HG02970 (cell line): ENCODE data around the gene TMSB15A.
"Not testable (repeated sequence)": the region's sequence is repeated elsewhere in the genome, so short reads cannot be mapped to it uniquely, and the experiment has no call there.

Source experiments
- ATAC-seq: cut with Tn5 transposase; IDR thresholded peaks from one replicate; pipeline ENCODE4 v1.9.1; 2021; ENCODE audit warnings: mild to moderate bottlenecking, moderate library complexity, moderate number of reproducible peaks; ENCODE audit not compliant: unreplicated experiment, low FRiP score

The TMSB15A gene

DNA sequence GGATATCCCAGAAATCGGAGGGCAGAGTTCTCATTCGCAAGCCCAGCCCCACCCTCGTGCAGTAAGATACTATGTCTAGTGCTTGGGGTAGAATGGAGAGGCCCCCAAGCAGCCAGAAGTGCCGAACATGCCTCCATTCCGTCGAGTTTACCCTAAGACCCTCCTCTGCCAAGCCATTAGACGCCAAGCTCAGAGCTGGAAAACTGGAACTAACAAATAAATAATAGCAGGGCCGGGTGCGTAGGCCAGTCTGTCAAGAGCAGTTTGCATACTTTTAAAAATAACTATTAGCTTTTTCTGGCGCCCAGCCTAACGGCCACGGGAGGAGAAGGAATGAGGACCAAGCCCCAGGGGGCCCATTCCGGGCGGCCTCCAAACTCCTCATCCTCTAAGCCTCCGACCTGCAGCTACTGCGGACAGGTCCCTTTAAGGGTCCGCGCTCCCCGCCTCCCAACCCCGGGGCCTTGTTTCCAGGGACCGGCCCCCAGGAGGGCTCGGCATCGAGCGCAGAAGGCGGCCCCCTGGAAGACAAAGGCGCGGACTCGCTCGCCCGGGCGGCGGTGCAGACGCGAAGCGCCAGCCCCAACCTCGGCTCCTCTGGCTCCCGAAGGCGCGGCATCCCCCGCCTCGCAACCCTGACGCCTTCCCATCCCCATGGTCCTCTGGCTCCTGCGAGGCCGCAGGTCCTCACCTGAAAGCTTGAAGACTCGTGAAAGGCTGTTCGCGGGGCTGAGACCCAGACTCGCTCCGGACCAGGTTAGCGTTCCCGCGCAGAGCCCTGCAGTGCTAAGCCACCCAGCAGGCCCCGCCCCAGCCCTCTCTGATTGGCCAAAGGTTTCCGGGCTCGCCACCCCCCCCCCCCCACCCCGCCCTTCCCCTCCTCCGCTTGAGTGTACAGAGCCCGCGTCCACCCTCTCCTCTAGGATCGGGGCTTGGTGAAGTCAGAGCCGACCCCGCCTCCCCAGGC, at the start of gene TMSB15A:
TSS of gene TMSB15A (minus strand) at position 765 of the 967 bp plus-strand sequence.
- ATAC-seq = no peak

DNA sequence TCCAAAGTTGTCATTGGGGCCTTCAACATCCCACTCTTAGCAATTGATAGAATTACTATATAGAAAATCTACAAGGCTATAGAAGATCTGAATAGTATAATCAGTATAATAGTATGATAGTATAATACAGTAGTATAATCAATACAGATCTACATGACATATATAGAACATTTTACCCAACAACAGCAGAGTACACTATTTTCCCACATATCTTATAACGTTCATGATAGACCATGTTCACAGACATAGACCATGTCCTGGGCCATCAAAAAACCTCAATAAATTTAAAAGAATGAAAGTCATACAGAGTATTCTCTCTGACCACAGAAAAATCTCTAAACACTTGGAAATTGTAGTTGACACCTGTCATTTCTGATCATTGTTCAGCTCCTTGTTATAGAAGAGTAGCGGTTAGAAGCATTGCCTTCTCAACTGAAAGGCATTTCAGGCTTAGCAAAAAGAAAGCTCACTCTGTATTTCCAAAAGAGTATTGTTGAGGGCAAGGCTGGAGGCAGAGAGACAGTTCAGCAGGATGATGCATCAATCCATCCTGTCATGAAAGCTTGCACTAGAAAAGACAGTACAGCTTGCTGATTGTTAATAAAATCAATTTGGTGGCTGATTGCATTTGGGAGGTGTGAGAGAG, 44.0 kb upstream of the TMSB15A start:
- no peak for ATAC-seq

DNA sequence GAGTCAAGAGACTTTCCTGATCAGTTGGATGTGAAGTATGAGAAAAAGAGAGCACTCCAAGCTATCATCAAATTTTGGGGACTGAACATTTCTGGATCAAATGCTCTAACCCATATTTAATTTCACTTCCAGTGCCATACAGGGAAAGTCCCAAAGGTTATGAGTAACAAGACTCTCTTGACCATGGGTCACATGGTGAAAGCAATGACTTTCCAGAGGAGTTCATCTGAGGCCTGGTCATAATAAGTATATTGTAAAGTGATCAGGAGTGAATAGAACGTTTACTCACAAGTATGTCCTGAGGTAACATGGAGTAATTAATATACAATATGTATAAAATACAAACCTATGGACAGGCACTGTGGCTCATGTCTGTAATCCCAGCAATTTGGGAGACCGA, 42.1 kb upstream of the TMSB15A start:
- ATAC-seq = no peak

DNA sequence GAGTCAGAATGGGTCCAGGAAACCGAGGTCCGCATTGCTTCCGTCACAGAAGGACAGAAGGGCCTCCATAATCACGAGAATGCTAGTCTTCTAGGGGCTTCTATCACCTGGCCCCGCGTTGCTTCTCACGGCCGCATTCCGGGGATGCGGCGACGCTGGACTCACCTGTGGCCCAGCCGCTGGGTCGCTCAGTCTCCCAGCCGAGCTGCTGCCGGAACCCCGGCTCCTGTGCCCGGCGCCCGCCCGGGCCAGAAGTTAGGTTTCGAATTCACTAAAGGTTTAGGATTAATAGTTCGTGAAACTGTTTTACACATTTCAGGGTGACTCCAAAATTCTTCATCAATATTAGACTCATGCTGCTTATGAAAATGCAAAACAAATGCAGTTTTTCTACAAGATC, 31.7 kb upstream of the TMSB15A start:
- no peak for ATAC-seq

DNA sequence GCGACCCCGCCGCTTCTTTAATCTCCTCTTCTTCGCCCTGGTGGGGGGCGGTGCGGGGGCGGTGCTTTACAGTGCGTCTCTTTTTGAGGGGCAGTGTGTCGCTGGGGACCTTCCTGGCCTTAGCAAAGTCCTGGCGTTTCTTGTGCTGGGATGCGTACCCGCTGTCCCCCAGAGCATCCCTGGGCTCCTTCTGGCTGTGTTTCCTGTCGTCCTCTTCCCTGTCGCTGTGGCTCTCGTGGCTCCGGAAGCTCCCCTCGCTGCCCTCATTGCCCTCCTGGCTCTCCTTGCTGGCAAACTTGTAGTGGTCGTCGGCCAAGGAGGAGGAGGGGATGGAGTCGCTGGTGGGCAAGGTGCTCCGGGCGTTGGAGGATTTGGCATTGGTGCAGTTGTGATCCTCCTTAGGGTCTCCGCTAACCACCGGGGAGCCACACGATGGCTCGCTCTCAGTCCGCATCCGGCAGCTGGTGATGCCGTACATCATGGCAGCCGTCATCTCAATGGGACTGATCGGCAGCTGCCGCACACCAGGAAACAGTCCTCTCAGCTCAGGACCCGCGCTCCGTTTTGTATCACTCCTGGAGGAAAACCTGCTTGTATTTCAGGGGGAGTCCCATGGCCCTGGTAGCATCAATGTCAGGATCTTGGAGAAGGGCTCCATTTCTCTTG, 30.4 kb upstream of the TMSB15A start:
- no peak for ATAC-seq

DNA sequence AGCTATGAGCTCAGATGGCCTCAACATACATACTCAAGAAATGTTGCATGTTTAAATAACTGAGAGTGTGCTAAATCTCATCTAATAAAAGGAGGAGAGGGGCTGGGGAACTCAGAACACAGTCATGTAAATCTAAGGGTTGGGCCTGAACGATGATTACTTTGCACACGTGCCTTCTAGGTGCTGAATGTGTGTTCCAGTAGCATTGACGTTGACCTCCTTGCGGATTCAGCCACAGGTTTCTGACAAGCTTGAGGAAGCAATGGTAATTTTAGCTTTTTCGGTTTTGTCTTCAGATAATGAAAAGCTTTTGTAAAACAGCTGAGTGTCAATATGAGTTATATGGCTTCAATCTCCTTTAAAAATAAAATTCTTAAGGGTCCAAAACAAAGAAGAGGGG, 29.6 kb upstream of the TMSB15A start:
- not testable (repeated sequence) for ATAC-seq

DNA sequence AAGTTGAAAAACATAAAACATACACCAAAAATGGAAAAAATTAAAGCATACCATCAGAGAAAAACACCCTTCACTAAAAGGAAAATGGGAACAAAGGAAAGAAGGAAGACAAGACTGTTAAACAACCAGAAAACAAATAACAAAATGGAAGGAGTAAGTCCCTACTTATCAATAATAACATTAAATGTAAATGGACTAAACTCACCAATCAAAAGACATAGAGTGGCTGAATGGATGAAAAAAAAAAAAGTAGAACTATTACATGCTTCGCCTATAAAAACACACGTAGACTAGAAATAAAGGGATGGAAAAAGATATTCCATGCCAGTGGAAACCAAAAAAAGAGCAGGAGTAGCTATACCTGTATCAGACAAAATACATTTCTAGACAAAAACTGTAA, 19.4 kb upstream of the TMSB15A start:
- ATAC-seq = no peak

DNA sequence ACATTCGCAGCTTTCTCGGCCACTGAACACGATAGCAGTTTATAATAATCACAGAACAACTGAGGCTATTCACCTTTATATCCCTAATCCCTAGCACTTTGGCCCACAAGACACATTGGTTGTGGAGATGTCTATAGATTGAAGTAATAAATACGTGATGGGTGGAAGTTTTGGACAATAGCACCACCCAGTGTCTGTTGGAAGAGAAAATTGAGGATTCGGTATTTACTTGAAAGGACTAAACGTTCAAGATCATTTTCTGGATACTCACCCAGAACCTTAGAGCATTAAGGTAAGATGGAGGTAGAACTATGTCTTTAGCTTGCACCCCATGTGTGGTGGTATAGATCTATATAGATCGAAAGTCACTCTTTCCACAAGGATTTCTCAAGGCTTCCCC, 787 bp upstream of the TMSB15A start:
- no peak for ATAC-seq

DNA sequence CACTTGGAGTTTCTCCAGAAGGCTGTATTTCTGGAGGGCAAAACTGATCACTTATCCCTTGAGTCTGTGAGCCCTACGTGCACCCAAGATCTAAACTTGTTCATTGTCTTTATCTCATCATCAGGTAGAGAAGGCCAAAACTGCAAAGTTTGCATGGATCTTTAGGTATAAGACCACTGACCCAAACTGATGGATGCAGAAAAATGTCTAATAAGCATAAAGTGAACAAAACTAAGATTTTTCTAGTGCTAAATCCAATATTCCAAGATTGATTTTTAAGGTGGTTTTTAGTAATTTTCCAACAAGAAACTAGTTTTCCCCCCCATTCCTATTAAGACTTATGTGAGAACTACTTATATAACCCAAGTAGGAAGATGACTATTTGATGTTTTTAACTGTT, 2.0 kb downstream of the TMSB15A start:
- ATAC-seq = no peak

DNA sequence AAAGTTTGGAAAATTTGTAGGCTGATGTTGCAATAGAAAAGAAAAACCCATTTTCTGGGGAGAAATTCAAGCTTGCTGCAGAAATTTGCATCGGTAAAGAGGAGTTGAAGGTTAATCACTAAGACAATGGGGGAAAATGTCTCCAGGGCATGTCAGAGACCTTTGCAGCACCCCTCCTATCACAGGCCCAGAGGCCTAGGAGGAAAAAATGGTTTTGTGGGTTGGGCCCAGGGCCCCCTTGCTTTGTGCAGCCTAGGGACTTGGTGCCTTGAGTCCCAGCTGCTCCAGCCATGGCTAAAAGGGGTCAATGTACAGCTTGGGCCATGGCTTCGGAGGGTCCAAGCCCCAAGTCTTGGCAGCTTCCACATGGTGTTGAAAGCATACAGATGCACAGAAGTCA, 17.8 kb downstream of the TMSB15A start:
- no peak for ATAC-seq

DNA sequence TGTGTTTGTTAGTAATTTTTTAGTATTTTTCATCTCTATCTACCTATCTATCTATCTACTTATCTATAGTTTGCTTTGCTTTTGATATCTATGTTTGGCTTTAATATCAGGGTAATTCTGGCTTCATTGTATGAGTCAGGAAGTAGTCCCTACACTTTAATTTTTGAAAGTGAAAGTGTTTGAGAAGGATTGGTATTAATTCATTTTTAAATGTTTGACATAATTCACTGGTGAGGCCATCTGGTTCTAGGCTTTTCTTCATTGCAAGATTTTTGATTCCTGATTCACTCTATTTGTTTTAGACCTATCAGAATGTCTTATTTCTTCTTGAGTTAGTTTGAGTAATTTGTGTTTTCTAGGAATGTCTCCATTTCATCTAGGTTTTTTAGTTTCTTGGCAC, 24.8 kb downstream of the TMSB15A start:
- no peak for ATAC-seq

DNA sequence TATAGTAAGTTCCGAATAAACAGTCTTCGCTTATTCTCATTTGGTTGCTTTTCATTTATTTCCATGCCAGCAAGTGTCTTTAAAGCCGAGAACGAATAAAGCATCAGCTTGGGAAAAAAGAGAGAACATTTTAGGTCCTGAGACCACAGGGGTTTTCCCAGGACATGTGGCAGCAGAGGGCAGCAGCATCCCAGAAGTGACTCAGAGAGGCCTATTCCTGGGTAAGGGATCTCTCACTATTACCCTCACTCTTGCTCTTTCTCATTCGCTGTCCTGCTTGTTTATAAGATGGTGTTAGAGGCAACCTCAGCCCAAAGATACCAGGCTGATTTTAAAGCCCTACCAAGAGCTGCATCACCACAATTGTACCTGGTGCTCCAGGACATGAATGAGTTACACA, 37.8 kb downstream of the TMSB15A start:
- ATAC-seq = not testable (repeated sequence)

DNA sequence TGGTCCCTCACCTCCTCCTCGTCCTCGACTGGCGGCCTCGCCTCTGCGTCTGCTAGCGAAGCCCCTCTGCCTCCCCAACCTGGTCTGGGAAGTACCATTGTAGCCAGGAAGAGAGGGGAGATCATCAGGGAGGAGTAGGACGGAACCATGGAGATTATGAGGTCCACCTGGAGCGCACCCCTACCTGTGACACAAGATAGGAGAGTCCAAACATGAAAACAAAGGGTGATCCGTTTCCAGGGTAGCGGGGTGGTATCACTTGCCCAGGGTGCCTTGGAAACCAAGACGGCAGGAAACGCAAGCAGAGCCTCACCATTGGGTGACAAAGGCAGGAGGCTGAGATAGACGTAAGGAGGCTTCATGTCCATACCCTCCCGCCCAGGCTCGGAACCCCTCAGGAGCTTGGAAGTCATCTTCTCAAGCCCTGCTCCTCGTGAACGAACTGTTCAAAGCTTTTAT, 44.7 kb downstream of the TMSB15A start, which contains the start of gene TCP11X2:
TSS of gene TCP11X2 (minus strand) at position 51 of the 459 bp plus-strand sequence.
- ATAC-seq = not testable (repeated sequence)

DNA sequence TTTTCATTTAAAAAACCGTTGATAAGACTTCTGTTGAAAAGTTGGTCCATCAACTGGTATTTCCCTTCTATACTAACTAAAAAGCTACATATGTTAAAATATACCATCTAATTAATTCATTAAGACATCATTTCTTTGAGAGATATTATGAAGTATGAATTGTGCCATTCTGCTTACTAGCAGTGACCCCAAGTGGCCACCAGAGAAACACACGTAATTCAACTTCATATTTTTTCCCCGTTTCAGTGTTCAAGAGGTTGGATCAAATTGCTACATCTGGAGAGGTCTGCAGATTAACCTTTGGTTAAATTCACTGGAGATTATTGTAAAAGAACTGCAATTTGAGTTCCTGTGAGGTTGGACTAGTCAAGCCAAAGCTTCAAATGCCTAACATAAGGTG, 46.3 kb downstream of the TMSB15A start:
- ATAC-seq = not testable (repeated sequence)
